Hematopoietic multipotent progenitor cell treated with erythropoietin and hydrocortisone succinate and interleukin-3 and kit ligand, for 6 days (in vitro differentiated cells): ENCODE results near the gene RPL37A.
A peak's percentile ranks its signal among the peaks of the same experiment; 100 is the strongest.

Experiments
- DNase-seq: peaks from one replicate; pipeline ENCODE4 v3.0.0-alpha.2; 2015

Gene RPL37A

DNA sequence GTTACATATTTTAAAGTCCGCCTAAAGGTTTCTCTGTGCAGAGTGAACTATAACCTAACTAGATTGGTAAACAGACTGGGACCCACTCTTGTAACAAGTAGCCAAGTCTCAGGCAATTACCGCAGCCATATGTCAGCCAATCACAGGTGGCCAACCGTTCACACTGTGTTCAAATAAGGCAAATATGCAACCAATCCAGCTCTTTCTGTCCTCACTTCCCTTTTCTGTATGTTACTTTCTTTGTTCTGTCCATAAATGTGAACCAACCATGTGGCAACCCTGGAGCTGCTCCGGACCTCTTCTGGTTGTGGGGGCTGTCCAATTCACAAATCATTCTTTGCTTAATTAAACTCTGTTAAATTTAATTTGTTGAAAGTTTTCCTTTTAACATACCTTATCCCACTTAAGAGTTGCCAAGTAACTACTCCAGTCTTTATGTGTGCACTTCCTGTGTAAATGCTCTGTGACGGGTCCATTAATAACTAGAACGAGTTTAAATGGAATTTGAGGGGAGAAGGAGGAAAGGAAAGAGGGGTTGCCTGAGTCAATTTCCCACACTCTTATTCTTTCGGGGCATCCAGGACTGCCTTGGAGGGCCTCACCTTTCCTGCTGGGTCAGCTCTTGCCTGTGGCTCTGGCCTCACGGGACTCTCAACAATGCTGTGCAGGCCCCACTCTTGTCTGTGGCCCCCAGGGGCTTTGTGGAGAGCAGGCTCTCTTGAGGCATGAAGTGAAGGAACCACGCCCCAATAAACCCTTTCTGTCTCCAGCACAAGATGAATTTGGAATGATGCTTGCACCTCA, 6.6 kb upstream of the RPL37A start:
- DNase-seq, result peak; percentile 38

DNA sequence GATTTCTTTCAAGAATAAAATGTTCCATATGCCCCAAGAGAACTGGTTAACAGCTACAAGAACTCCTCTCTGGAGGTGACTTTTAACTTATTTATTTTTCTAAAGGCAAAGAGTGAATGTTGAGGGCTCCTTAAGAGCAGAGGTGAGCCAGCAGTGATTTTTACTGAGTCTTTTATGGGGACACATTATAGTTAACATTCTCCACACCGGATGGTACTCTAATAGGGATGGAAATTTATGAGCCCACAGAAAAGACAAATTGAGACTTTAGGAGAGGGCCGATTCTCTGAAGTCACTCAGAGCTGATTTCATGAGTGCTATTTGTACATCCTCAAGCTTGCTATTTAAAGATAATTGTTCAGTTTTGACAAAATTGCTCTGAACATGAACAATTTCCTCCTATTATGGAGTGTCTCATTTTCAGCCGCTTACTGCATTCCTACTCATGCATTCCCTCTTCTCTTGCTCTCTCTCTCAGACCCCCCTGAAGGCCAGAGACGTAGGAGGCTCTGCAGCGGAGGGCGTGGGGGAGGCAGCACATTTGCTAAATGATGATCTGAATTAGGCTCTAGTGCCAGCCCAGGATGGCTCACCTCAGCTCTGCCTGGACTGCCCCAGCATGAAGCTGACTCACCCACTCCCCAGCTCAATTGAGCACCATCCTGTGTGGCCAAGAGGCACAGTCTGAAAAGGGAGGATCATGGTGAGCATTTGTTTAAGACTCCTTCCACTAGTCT, 5.9 kb upstream of the RPL37A start:
- DNase-seq, result no peak

DNA sequence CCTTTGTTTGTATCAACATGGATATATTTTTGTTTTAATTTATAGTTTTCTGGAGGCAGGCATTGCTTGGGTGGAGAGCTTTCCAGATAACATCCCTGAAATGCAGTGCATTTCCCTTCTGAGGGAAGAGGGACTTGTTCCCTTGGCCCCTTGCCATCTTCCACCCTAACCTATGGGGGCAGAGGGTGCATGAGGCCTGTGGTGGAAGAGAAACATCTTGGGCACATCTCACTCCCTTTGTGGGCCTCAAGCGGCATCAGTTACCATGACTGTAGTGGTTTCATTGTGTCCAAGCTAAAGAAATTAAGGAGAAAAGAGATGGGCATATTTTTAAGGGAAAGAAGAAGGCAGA, 5.3 kb upstream of the RPL37A start:
- DNase-seq, result no peak

DNA sequence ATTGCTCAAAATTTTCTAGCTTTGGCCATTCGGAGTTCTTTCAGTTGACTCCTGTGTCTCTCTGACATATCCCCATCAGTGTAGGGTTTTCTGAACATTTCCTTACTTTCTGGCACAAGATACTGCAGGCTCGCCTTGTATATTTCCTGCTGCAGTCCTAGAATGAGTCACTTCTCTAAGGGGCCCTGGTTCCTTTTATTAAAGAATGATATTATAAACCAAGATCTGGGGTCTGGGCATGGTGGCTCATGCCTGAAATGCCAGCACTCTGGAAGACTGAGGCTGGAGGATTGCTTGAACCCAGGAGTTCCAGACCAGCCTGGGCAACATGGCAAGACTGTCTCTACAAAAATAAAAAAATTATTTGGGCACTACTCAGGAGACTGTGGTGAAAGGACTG, 3.0 kb upstream of the RPL37A start:
- no peak for DNase-seq

DNA sequence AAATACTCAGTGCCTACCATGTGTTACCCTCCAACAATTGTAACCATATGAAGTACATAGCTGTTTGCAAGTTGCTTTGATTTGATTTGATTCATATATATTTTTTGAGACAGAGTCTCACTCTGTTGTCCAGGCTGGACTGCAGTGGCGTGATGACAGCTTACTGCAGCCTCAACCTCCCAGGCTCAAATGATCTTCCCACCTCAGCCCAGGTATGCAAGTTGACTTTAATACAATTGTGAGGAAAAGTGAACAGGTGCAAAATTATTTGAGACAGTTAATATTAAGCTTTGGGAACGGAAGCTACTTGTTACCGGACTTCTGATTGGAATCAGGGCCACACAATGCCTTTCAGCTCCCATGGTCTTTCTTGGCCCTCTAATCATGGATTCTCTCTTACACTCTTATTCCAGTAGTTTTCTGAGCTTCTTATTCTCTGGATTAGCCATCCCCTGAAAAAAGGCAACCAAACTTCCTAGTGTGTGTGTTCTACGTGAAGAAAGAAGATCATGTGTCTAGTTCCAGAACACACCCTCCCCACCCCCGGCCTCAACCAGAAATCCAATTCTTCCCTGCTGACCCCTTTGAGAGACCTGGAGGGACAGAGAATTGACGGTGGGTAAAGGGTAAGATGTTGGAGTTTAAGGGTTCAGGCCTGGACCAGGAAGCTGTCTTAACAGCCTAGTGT, 1.1 kb upstream of the RPL37A start:
- no peak for DNase-seq

DNA sequence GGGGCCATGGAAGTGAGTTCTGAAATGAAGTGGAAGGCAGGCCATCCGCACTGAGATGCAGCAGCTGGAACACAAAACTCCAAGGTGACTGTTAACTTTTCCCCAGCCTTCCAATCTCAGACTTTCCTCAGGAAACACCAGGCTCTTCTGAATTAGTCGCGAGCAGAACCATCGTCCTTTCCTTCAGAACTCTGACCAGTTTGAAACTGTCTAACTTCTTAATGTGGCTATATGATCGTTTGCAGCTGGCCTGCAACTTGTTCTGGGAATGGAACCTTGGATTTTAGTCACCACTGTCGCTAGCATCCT, 620 bp upstream of the RPL37A start:
- DNase-seq, result no peak

DNA sequence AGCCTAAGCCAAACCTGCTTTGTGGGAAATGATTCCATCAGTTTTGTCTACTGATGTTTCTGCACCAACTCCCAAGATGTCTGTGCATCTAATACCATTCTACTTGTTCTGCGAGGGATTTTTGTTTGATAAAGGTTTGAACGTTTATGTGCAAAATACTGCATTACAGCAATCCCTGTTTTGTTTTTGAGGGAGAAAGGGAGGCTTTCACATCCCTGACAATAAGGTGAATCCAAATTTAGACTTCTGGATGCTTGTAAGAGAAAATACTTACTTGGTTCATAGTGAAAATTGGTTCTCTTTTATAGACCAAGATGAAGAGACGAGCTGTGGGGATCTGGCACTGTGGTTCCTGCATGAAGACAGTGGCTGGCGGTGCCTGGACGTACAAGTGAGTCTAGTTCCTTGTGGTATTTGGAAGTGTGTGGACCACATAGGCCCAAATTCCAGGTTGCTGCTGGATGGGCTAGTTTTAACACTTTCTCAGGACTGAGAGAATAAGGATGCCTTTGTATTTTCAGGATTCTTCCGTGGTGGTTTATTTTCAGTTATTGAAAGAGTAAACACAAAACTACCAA, 1.1 kb downstream of the RPL37A start:
- DNase-seq, result peak; percentile 35

DNA sequence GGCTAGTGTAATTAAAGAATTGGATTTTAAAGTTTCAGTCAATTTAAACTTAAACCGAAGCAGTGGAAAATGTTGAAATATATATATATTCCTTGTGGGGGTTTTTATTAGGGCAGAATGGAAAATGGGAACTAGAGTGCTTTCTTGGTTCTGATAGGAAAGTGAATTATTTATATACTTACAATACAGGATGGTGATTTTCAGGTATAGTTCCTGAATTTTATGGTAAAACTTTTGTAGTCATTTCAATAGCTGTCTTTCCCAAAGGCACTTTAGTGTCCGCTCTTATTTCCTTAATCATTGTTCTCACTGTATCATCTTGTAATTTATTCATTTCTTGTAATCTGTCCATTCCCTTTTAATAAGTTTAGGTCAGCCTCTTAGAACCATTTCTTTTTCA, 1.9 kb downstream of the RPL37A start:
- no peak for DNase-seq

DNA sequence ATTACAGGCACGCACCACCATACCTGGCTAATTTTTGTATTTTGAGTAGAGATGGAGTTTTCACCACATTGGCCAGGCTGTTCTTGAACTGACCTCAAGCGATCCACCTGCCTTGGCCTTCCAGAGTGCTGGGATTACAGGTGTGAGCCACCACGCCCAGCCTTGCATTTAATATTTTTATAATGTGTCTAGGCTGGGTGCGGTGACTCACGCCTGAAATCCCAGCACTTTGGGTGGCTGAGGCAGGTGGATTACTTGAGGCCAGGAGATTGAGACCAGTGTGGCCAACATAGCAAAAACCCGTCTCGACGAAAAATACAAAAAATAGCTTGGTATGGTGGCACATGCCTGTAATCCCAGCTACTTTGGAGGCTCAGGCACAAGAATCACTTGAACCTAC, 3.2 kb downstream of the RPL37A start:
- DNase-seq, result no peak

DNA sequence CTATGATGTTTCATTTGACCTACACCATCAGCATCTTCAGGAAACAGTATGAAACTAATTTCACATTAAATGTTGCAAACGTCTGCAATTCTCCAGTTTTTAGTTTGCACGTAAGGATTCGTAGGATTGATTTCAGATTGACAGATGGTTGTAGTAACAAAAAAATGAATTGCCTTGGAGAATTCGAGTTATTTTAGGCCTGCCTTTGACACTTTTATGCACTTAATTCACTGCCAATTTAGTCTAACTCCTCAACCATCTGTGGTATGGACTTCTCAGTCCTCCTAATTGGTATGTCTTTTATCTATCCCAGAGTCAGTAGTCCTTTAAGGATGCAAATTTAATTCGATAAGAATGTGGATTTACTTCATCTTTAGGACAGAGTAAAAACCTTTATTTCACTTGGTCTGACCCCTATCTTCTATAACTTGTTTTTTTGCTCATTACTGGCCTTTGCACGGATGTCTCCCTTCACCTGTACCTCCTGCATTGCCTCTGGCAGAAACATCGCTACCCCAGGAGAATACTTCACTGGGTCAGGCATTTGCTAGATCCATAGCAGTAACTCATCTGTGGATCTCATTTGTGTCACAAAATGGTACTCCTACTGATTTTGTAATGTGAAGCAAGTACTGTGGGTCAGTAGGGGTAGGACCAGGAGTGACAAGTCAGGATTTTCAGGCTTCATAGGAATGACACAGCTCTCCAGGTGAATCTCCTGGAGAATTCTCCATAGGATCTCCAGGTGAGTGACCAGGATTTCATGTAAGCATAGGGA, 3.9 kb downstream of the RPL37A start:
- no peak for DNase-seq

DNA sequence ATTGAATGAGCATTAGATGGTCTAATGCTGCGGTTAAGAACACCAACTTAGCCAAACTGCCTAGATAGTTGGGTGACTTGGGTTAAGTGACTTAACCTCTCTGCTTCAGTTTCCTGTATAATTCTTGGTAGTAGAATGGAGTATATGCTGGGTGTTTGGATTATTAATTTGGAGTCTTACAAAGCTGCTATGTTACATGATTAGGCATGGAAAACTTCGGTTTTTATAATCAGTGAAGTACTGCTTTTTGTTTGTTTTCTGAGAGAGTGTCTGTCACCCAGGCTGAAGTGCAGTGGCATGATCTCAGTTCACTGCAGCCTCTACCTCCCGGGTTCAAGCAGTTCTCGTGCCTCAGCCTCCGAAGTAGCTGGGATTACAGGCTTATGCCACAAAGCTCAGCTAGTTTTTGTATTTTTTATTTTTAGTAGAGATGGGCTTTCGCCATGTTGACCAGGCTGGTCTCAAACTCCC, 4.5 kb downstream of the RPL37A start:
- DNase-seq, result no peak

DNA sequence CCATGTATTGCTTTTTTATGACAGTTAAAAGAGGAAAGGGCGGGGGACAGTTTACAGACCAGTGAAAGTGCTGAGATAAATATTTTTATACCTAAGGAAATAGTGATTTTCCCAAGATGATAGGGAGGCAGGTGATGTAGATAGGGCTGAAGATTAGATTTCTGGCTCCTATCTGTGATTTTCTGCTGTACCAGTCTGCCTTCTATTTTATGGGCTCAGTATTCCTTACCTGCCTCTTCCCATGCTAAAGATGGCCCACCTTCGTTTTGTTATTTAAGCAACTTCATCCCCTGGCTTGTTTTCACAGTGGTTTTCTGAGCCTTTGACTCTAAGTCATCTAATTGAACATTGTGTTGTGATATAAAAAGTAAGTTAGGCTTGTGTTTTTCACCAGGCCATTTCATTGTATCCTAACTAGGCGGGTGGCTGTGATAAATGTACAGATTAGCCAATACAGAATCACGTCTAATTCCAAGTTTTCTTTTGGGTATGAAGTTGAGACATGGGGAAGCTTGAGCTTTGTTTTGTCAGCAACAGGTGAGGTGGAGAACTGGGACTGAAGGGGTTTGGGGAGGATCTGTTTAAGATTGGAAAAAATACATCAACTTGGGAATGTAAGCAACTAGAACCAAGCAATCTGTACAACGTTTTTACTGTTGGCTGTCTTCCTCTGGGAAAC, 5.2 kb downstream of the RPL37A start:
- no peak for DNase-seq

DNA sequence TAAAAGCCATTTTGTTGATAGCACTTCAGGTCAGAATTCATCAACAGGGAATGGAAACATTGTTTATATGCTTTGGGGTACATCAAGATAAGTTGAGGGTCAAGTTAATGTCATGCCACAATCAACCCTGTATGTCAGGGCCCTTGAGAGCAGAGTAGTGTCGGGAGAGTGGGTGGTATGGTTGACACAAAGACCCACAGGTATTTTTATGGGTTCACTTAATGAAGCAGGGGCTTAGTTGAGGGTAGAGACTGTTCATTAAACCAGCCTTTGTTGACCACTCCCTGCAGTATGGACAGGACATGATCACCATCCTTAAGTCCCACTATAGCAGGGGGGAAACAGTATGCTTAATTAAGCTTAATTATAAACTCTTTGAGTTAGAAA, 5.7 kb downstream of the RPL37A start:
- DNase-seq, result no peak

DNA sequence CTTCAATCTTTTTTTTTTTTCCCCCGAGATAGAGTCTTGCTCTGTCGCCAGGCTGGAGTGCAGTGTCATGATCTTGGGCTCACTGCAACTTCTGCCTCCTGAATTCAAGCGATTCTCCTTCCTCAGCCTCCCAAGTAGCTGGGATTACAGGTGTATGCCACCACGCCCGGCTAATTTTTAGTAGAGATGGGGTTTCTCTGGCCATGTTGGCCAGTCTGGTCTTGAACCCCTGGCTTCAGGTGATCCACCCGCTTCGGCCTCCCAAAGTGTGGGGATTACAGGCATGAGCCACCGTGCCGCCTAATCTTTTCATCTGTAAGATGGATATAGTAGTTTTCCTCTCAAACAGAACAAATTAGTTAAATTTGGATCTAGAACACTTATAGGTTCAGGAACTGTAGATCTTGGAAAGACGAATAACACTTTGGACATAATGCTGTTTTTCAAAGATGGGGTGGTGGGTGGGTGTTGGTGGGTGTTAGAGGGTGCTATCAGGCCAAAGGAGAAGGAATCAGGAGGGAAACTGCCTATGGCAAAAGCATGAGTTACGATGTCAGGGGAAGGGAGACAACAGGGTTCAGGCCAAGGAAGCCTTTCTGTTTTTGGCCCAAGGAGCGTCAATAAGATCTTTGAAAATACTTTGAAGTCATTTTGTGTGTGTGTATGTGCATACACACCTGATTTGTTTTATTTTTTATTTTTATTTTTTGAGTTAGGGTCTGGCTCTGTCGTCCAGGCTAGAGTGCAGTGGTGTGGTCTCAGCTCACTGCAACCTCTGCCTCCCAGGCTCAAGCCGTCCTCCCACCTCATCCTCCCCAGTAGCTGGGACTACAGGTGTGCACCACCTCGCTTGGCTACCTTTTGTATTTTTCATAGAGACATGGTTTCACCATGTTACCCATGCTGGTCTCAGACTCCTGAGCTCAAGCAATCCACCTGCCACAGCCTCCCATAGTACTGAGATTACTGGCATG, 6.8 kb downstream of the RPL37A start:
- DNase-seq, result peak; percentile 28

DNA sequence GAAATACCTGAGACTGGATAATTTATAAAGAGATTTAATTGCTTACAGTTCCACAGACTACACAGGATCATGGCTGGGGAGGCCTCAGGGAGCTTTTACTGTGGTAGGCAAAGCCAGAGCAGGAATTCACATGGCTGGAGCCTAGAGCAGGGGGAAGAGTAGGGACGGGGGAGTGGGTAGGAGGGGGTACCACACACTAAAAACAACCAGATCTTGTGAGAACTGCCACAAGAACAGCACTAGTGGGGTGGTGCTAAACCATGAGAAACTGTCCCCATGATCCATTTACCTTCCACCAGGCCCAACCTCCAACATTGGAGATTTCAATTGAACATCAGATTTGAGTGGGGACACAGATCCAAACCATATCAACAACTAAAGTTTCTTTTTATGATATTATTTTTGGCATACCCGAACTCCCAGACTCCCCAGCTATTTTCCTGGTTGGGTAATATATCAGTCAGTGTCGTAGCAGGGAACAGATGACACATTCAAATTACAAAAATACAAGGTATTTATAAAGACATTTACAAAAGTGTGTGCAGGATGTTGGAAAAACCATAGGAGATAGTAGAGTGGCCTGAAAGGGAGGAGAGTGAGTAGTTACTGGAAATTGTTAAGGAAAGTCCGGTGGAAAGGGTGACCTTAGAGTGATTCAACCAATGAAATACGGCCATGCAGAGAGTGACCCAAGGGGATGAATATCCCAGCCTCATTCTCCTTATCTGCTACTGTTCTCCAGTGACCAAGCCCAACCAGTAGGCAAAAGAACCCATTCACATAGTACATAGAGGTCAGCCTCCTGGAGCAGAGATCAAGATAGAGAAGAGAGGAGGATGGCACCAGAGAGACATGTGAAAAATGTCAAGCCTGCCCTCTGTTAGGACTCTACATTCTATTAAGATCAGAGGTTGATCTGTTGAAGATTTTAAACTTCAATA, 8.8 kb downstream of the RPL37A start:
- peak; percentile 51 for DNase-seq

DNA sequence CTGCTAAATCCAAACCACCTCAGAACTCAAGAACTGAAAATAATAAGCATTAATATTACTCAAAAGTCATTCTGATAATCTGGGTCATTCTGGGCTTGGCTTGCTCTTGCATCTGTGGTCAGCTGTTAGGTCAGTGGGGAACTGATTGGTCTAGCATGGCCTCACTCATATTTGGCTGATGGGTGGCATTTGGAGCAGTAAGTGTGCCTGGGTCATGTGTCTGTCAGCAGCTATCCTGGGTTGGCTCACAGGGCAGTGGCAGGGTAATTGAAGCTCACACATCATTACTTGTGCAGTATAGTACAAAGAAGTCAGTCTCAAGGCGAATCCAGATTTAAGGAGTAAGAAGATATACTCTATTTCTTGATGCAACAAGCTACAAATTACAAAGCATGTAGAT, 9.6 kb downstream of the RPL37A start:
- no peak for DNase-seq

DNA sequence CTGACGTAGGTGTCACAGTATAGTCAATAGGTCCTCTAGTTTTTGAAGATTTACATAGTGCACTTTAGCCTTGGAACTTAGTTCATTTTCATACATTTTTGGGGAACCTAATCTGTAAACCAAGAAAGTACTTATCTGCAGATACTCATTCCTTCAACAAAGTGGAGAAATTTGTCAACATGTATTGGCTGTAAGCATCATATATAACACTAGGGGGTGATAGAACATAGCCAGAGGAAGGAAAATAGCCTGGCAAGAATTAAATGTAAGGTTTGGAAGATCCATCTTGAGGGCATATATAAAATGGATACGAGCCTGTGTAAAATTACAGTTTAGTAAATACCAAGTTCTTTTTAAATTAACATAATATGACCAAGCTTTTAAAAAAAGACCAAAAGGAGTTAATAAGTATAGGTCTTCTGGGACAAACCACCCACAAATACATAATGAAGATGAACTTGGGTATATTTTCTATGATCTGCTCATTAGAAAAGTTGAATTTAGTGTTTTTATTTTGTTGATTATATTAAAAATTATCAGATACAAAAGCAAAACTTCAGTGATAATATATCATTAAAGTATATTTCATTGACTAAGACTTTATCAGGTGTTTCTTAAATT, 18.2 kb downstream of the RPL37A start:
- peak; percentile 79 for DNase-seq

DNA sequence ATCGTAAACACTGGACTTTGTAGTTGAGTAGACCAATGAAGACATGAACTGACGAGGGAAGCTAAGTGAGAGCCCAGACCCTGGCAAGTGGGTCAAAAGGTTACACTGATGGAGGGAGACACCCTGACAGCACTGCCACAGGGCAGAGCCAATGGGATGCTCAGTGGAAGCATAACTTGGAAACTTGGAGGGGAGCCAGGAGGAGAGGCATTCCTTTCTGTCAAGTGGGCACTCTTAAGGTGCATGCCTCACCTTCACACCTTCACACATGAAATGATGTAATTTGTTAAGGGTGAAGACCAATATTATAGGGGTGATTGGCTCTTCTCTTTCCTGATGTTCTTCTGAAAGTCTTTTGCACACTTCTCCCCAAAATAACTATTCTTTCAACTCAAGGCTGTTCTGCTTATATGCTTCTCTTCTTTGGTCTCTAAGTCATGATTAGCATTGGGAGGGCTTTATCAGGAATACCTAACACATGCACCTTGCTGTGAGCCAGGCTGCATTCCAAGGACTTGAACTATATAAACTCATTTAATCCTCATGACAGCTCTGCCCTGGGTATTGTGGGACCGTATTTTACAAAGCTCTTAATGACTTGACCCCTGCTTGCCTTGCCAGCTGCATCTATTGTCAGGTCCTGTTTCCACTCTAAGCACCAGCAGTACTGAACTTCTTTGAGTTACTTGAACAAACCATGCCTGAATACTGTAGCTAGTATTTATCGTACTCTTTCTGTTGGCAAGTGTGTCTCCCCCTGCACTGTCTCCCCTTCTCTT, 19.0 kb downstream of the RPL37A start:
- no peak for DNase-seq
